Measurements from ENCODE around the gene STAT3.
A peak's percentile ranks its signal among the peaks of the same experiment; 100 is the strongest.
"Not testable (repeated sequence)": the region's sequence is repeated elsewhere in the genome, so short reads cannot be mapped to it uniquely, and the experiment has no call there.

The STAT3 gene

GRCh38 chr17:42408061-42408460, 19.8 kb upstream of the STAT3 start:
- no peak for DNase-seq

- peak; percentile 82 for DNase-seq
Measured at GRCh38 chr17:42407289-42407836, 19.1 kb upstream of the STAT3 start.

DNA sequence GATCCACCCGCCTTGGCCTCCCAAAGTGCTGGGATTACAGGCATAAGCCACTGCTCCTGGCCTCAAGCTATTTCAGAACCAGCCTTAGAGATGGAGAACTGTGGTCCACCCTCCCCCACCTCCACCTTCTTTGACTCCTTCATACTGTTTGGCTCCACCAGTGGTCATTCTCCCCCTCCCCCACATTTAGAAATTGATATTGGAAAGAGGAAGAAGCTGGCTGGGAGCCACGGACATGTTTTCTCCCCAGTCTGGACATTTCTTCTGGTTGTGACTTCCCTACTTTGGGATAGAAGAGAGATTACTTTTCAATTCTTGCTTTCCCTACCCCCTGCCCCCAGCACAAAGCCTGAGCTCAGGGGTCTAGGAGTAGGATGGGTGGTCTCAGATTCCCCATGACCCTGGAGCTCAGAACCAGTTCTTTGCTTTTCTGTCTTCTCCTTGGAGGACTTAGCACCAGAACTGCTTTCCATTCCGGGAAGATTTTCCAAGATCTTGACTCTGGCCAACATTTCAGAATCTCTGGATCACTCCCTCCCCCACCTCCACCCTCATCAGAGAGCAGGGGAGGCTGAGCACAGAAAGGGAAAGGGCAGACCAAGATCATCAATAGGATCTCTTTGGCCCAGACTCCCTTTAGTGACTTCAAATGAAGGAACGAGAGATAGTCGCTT, 18.5 kb upstream of the STAT3 start:
- no peak for DNase-seq

- peak; percentile 69 for DNase-seq
Measured at GRCh38 chr17:42405963-42406495, 17.8 kb upstream of the STAT3 start.

- DNase-seq = no peak
Measured at GRCh38 chr17:42405076-42405475, 16.8 kb upstream of the STAT3 start.

- no peak for DNase-seq
Measured at GRCh38 chr17:42404326-42405055, 16.2 kb upstream of the STAT3 start.

GRCh38 chr17:42403150-42403549, 14.9 kb upstream of the STAT3 start:
- DNase-seq = peak; percentile 3

DNA sequence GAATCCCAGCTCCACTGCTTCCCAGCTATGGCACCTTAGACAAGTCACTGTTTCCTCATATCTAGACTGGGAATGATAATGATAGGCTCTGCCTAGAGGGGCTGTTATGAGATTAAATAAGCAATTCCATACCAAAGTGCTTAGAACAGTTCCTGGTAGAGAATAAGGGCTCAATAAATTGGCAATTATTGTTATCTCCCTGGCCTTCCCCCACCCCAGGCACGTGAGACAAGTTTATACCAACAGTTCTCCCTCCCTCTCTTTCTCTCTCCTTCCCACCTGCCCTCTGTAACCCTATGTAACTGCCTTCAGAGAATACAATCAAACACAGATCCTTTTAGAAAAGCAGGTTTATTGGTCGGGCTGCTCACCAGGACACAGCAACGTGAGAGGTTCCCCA, 13.9 kb upstream of the STAT3 start:
- no peak for DNase-seq

- DNase-seq = not testable (repeated sequence)
Measured at GRCh38 chr17:42400844-42401375, 12.7 kb upstream of the STAT3 start.

- no peak for DNase-seq
Measured at GRCh38 chr17:42399948-42400843, 12.0 kb upstream of the STAT3 start.

- no peak for DNase-seq
Measured at GRCh38 chr17:42399121-42399520, 10.9 kb upstream of the STAT3 start.

- DNase-seq = not testable (repeated sequence)
Measured at GRCh38 chr17:42395601-42396000, 7.4 kb upstream of the STAT3 start.

DNA sequence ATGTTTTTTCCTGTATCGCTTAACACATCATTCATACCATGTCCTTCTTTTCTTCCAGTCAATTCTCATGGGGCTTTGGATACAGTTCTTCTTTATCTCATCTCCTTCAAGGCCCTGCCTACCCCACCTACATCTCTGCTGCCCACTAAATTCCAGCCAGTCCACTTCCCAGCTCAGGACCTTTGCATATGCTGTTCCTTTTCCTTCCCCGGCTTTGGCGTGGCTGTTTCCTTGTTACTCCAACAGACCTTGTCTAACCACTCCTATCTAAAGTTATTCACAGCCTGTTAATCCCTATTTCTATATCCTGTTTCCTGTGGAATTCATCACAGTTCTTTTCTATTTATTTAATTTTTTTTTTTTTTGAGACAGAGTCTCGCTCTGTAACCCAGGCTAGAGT, 6.6 kb upstream of the STAT3 start:
- no peak for DNase-seq

DNA sequence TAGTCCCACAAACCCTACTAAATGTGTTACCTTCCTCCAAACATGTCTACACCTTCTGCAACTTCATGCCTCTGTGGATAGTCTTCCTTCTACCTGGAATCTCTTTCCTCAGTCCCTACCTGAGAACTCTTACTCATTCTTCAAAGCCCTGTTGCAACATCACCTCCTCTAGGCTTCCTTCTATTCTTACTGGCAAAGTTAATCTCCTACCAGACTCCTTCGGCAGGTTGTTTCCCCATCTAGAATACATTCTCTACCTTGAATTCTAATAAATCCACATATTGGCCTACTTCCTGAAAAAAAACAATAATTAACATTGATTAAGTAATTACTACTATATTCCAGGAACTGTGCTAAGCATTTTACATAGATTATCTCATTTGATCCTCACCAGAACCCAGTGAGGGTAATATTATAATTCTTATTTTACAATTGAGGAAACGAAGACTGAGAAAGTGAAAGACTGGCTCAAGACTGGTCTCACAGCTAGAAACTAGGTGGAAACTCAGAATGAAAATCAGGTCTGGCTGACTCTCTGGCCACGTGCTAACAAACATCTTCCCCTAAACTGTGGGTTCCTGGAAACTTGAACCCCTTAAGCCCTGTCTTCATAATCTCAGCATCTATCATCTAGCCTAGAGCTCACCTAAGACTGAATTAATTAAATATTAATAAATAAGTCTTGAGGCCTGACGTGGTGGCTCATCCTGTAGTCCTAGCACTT, 4.6 kb upstream of the STAT3 start:
- no peak for DNase-seq

DNA sequence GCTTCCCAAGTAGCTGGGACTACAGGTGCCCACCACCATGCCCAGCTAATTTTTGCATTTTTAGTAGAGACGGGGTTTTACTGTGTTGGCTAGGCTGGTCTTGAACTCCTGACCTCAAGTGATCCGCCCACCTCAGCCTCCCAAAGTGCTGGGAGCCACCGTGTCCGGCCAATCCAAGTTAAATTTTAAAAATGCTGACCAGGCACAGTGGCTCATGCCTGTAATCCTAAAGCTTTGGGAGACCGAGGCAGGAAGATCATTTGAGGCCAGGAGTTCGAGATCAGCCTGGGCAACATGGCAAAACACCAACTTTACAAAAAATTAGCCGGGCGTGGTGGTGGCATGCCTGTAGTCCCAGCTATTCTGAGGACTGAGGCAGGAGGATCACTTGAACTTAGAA, 3.2 kb upstream of the STAT3 start:
- DNase-seq = not testable (repeated sequence)

- DNase-seq = no peak
Measured at GRCh38 chr17:42389899-42390298, 1.7 kb upstream of the STAT3 start.

GRCh38 chr17:42389135-42389417, 834 bp upstream of the STAT3 start:
- no peak for DNase-seq

GRCh38 chr17:42387661-42388380, 421 bp downstream of the STAT3 start:
- DNase-seq = peak; percentile 56

DNA sequence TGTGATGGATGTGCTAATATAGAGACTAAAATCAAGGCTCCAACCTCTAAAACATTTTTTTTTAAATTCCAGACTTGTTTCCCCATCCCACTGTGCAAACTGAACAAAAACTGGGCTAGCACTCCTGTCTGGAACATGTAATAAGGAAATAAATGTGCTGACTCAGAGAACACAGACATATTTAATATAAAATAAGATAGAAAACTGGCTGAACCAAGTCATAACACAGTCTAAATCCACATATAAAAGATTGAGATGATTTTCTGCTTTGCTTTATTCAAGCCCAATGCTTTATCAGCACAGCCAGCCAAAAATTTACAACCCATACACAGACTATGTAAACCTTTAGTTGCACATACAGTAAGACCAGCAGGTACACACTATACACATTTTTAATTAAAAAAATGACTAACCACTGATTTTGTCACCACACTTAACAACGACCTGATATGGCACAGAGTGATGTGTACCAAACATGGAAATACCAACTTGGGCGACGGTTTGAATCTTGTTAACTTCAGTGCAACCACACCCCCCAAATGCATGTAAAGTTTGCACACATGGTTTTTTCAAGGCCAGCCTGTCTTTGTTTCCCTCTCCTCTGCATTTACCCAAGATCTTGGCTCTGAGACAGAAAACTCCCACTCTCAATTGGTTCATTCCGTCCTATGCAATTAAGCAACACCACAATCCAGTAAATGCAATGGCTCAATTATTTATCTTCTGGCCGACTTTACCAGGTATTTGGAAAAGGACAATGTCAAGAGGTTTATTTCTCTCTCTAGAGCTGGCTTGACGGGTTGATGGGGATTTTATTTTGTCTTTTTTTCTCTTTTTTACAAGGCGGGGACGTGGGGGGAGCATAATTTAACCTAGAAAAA, 1.2 kb downstream of the STAT3 start:
- peak; percentile 27 for DNase-seq

- no peak for DNase-seq
Measured at GRCh38 chr17:42381898-42382297, 6.3 kb downstream of the STAT3 start.

DNA sequence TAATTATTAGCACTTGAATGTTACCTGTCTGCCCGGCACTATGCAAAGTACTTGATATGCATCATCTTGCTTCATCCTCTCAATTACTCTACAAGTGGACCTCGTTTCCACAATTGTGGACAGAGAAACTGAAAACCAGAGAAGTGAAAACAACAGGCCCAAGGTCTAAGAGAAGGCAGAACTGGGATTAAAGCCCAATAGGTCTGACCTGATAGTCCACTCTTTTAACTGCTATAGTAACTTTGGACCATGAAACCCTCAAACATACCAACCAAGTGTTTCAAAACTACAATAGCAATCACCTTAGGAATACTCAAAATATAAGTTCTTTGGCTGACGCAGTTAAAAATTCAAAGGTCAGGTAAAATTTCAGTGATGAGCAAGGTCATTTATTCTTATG, 7.3 kb downstream of the STAT3 start:
- DNase-seq = no peak
